Caco-2 (cell line): ENCODE results near the gene ZKSCAN1. TPM values are rescaled to one million over a fixed set of nuclear protein-coding genes. Genes with fewer than 3 reads are reported as not detected.
"Not testable (repeated sequence)": the region's sequence is repeated elsewhere in the genome, so short reads cannot be mapped to it uniquely, and the experiment has no call there.

Source experiments
- BruUV-seq: library from RNA; stranded (reverse); fragments of 400-500 nt; replicated peaks from 2 replicates; lab custom pipeline; 2021; lab: Mats Ljungman, UMichigan
- CTCF ChIA-PET: fragments of 300-600 bp; sonication (Branson Sonifier 250); formaldehyde crosslinking; loops from one replicate; lab custom pipeline; 2022; ENCODE audit warnings: antibody characterized with exemption; lab: Charles Lee
- POLR2A ChIA-PET: fragments of 300-600 bp; sonication (Branson Sonifier 250); formaldehyde crosslinking; loops from one replicate; lab custom pipeline; 2022; ENCODE audit warnings: antibody characterized with exemption; lab: Charles Lee
- DNase-seq, 2 experiments: peaks; one replicate each; pipeline versions ENCODE4 v3.0.0 to v3.0.0-alpha.2; 2020 to 2022
- H3K27me3 ChIP-seq: replicated peaks from 2 replicates; pipeline ENCODE4 v1.6.0; 2011; ENCODE audit warnings: low read length; ENCODE audit not compliant: control insufficient read depth, insufficient read depth
- H3K36me3 ChIP-seq: 2 replicates; pipeline ENCODE4 v1.5.1; 2011; ENCODE audit warnings: low read length; ENCODE audit not compliant: control insufficient read depth, insufficient read depth
- H3K4me1 ChIP-seq: fragments of 250-450 bp; sonication (Bioruptor Pico); 2 replicates; pipeline ENCODE4 v1.5.1; 2020; ENCODE audit warnings: mild to moderate bottlenecking
- H3K4me3 ChIP-seq: 2 replicates; pipeline ENCODE4 v1.5.1; 2011; ENCODE audit warnings: low read depth, mild to moderate bottlenecking, control low read depth, low read length
- H3K9me3 ChIP-seq: fragments of 250-450 bp; sonication (Bioruptor Pico); 2 replicates; pipeline ENCODE4 v1.5.1; 2020; ENCODE audit warnings: mild to moderate bottlenecking, moderate library complexity
- H3K27ac Mint-ChIP-seq: one replicate; pipeline ENCODE4 v1.8.0; 2022; ENCODE audit warnings: mixed read lengths; ENCODE audit not compliant: unreplicated experiment
- H3K27me3 Mint-ChIP-seq: one replicate; pipeline ENCODE4 v1.8.0; 2022; ENCODE audit warnings: mixed read lengths; ENCODE audit not compliant: insufficient read depth, unreplicated experiment
- H3K36me3 Mint-ChIP-seq: one replicate; pipeline ENCODE4 v1.8.0; 2022; ENCODE audit warnings: mild to moderate bottlenecking, mixed read lengths; ENCODE audit not compliant: insufficient read depth, unreplicated experiment
- H3K4me1 Mint-ChIP-seq: one replicate; pipeline ENCODE4 v1.8.0; 2022; ENCODE audit warnings: low read depth, mixed read lengths; ENCODE audit not compliant: unreplicated experiment
- H3K4me3 Mint-ChIP-seq: one replicate; pipeline ENCODE4 v1.8.0; 2022; ENCODE audit warnings: mild to moderate bottlenecking, moderate library complexity, mixed read lengths; ENCODE audit not compliant: unreplicated experiment
- H3K9me3 Mint-ChIP-seq: one replicate; pipeline ENCODE4 v1.8.0; 2022; ENCODE audit warnings: mixed read lengths; ENCODE audit not compliant: unreplicated experiment
- CTCF ChIP-seq, 2 experiments: fragments of 200-600 bp in 1 of 2; IDR thresholded peaks; 1 replicate in 1 of 2; 2 replicates in 1 of 2; pipeline versions ENCODE4 v1.5.1 to v1.8.0; 2011 to 2022; ENCODE audit warnings: antibody characterized with exemption in 1 of 2, control low read depth in 1 of 2, inconsistent platforms in 1 of 2, low read depth in 1 of 2, low read length in 1 of 2, mild to moderate bottlenecking in 1 of 2, moderate library complexity in 1 of 2; ENCODE audit not compliant: insufficient read depth in 1 of 2, severe bottlenecking in 1 of 2, unreplicated experiment in 1 of 2
- intact Hi-C: fragments of 100-400 bp; cut with micrococcal nuclease; formaldehyde crosslinking; loops from one replicate; pipeline ENCODE4 v1.10.0; 2022; ENCODE audit not compliant: unreplicated experiment
- total RNA-seq: library from RNA; stranded (reverse); gene quantifications from 2 replicates; pipeline ENCODE4 v1.2.3, GENCODE V29; 2022

ZKSCAN1 gene
- total RNA-seq, 1 experiment from 2014 or later = 44.8 TPM

- Mint-ChIP-seq H3K4me3 (no peak within 1 kb of the TSS), H3K4me1 (peaks cover 9% of the 10 kb centered on the region), H3K36me3 (peaks cover 6% of the 10 kb centered on the region), H3K27ac (no peak within 1 kb of the TSS), H3K9me3 (no peaks in the 10 kb centered on the region), H3K27me3 (peaks cover 8% of the 10 kb centered on the region)
- CTCF ChIA-PET = interaction anchor here (0.6 kb wide), 1 partner anchor 8 kb away, joined by 3 read pairs; no protein-coding TSS in a partner anchor
- no TSS peak for BruUV-seq
- H3K4me3 ChIP-seq = no peak within 1 kb of the TSS
- no peaks in the 10 kb centered on the region for H3K9me3 ChIP-seq
- H3K27me3 ChIP-seq = no peaks in the 10 kb centered on the region
- no peak for DNase-seq
- 0 out of 2 replicates have a peak, but pooled peaks cover 6% of the 10 kb centered on the region for H3K4me1 ChIP-seq
- POLR2A ChIA-PET = no interaction called here
- intact Hi-C loops = no loop called here
- no peak for TF ChIP-seq CTCF (IDR thresholded peaks at IDR 0.05; ENCODE audit: insufficient read depth in 1 of 2, low read depth in 1 of 2, low read length in 1 of 2, severe bottlenecking in 1 of 2, unreplicated experiment in 1 of 2)
- no peaks in the 10 kb centered on the region for H3K36me3 ChIP-seq
These were observed 39.4 kb upstream of the ZKSCAN1 start, which contains the start of gene AZGP1 for GRCh38 chr7:99975782-99976521. Gene AZGP1, minus strand, starts transcription at chr7:99976031. Its CDS starts 11 bp downstream, at chr7:99976020.

GRCh38 chr7:99976626-99977025, 38.8 kb upstream of the ZKSCAN1 start:
- intact Hi-C loops = no loop called here
- CTCF ChIA-PET = interaction anchor here (0.6 kb wide), 1 partner anchor 9 kb away, joined by 3 read pairs; no protein-coding TSS in a partner anchor
- Mint-ChIP-seq H3K27ac (no peak overlapping the region), H3K36me3 (peaks cover 6% of the 10 kb centered on the region), H3K27me3 (peaks cover 10% of the 10 kb centered on the region), H3K9me3 (no peaks in the 10 kb centered on the region), H3K4me3 (no peak overlapping the region), H3K4me1 (peaks cover 9% of the 10 kb centered on the region)
- no TSS peak for BruUV-seq
- no peaks in the 10 kb centered on the region for H3K27me3 ChIP-seq
- TF ChIP-seq CTCF (IDR thresholded peaks at IDR 0.05; ENCODE audit: insufficient read depth in 1 of 2, low read depth in 1 of 2, low read length in 1 of 2, severe bottlenecking in 1 of 2, unreplicated experiment in 1 of 2) = no peak
- DNase-seq = no peak
- POLR2A ChIA-PET = no interaction called here
- no peaks in the 10 kb centered on the region for H3K9me3 ChIP-seq
- H3K4me3 ChIP-seq = no peak overlapping the region
- no peaks in the 10 kb centered on the region for H3K36me3 ChIP-seq
- 0 out of 2 replicates have a peak, but pooled peaks cover 6% of the 10 kb centered on the region for H3K4me1 ChIP-seq

GRCh38 chr7:99979814-99980225, 35.6 kb upstream of the ZKSCAN1 start:
- not testable (repeated sequence) for BruUV-seq, H3K27ac Mint-ChIP-seq, H3K9me3 Mint-ChIP-seq, H3K4me3 Mint-ChIP-seq, H3K4me1 Mint-ChIP-seq, H3K4me3 ChIP-seq, H3K36me3 ChIP-seq, H3K4me1 ChIP-seq, H3K9me3 ChIP-seq, H3K36me3 Mint-ChIP-seq, H3K27me3 ChIP-seq
- CTCF ChIA-PET = interaction anchor here (0.6 to 0.8 kb wide), 5 partner anchors 11 to 151 kb away, joined by 3 to 4 read pairs (median 3); partner anchors contain the start of gene COPS6
- intact Hi-C loops = loop anchor here (1.0 kb wide), 1 partner anchor 67 kb away; no protein-coding TSS in a partner anchor
- peak; percentile 61 to 67 for DNase-seq
- TF ChIP-seq CTCF (IDR thresholded peaks at IDR 0.05; ENCODE audit: insufficient read depth in 1 of 2, low read depth in 1 of 2, low read length in 1 of 2, severe bottlenecking in 1 of 2, unreplicated experiment in 1 of 2) = peak; percentile 41 to 88
- peaks cover 13% of the 10 kb centered on the region for H3K27me3 Mint-ChIP-seq
- POLR2A ChIA-PET = interaction anchor here (0.5 kb wide), 1 partner anchor 42 kb away, joined by 3 read pairs; no protein-coding TSS in a partner anchor

- H3K36me3 Mint-ChIP-seq, intact Hi-C loops, H3K9me3 Mint-ChIP-seq, H3K9me3 ChIP-seq, H3K36me3 ChIP-seq, H3K4me3 ChIP-seq, POLR2A ChIA-PET, H3K4me1 Mint-ChIP-seq, H3K27me3 ChIP-seq, BruUV-seq, DNase-seq, H3K27ac Mint-ChIP-seq, H3K4me3 Mint-ChIP-seq, H3K4me1 ChIP-seq: not testable (repeated sequence)
- CTCF ChIA-PET = interaction anchor here (0.6 to 0.7 kb wide), 2 partner anchors 10 to 148 kb away, joined by 3 read pairs; no protein-coding TSS in a partner anchor
- peaks cover 11% of the 10 kb centered on the region for H3K27me3 Mint-ChIP-seq
These were observed 34.9 kb upstream of the ZKSCAN1 start for GRCh38 chr7:99980448-99980872.
